DOHH2 (cell line): Measurements from ENCODE around the gene TTC17.
"Not testable (repeated sequence)": the region's sequence is repeated elsewhere in the genome, so short reads cannot be mapped to it uniquely, and the experiment has no call there.

ENCODE experiments used
- H3F3A ChIP-seq: fragments of 200-600 bp; sonication (generic), shearing (Covaris generic); 2 replicates; pipeline ENCODE4 v1.6.0; 2016; ENCODE audit warnings: antibody characterized with exemption, mild to moderate bottlenecking; ENCODE audit not compliant: control insufficient read depth, insufficient read depth
- H3K27ac ChIP-seq: fragments of 200-600 bp; sonication (generic); 2 replicates; pipeline ENCODE4 v1.5.1; 2014; ENCODE audit warnings: low read depth, mild to moderate bottlenecking, low read length, moderate library complexity
- H3K27me3 ChIP-seq: fragments of 200-600 bp; sonication (generic); 2 replicates; pipeline ENCODE4 v1.6.1; 2014; ENCODE audit warnings: mild to moderate bottlenecking, low read length, mixed read lengths; ENCODE audit not compliant: control insufficient read depth
- H3K36me3 ChIP-seq: fragments of 200-600 bp; sonication (generic); 2 replicates; pipeline ENCODE4 v1.6.1; 2014; ENCODE audit warnings: mild to moderate bottlenecking, low read length, moderate library complexity, mixed read lengths; ENCODE audit not compliant: control insufficient read depth
- H3K4me1 ChIP-seq: fragments of 200-600 bp; sonication (generic); 2 replicates; pipeline ENCODE4 v1.6.1; 2014; ENCODE audit warnings: mild to moderate bottlenecking, low read length, mixed read lengths; ENCODE audit not compliant: control insufficient read depth
- H3K4me2 ChIP-seq: fragments of 200-600 bp; sonication (generic); 2 replicates; pipeline ENCODE4 v1.6.0; 2014; ENCODE audit warnings: mild to moderate bottlenecking, low read length, moderate library complexity
- H3K4me3 ChIP-seq: fragments of 200-600 bp; sonication (generic); 2 replicates; pipeline ENCODE4 v1.5.1; 2014; ENCODE audit warnings: mild to moderate bottlenecking, low read length, mixed read lengths
- H3K79me2 ChIP-seq: fragments of 200-600 bp; sonication (generic); 2 replicates; pipeline ENCODE4 v1.6.1; 2014; ENCODE audit warnings: mild to moderate bottlenecking, low read length, mixed read lengths; ENCODE audit not compliant: control insufficient read depth
- H3K9me2 ChIP-seq: fragments of 200-600 bp; sonication (generic); replicated peaks from 2 replicates; pipeline ENCODE4 v1.6.1; 2014; ENCODE audit warnings: mild to moderate bottlenecking, low read length, mixed read lengths; ENCODE audit not compliant: control insufficient read depth
- H3K9me3 ChIP-seq: fragments of 200-600 bp; sonication (generic); 2 replicates; pipeline ENCODE4 v1.6.1; 2014; ENCODE audit warnings: antibody characterized with exemption, low read length, mixed read lengths; ENCODE audit not compliant: control insufficient read depth, insufficient read depth
- H4K20me1 ChIP-seq: fragments of 200-600 bp; sonication (generic); 2 replicates; pipeline ENCODE4 v1.6.0; 2014; ENCODE audit warnings: low read depth, mild to moderate bottlenecking, antibody characterized with exemption, low read length, moderate library complexity; ENCODE audit not compliant: control insufficient read depth, insufficient read depth
- CTCF ChIP-seq: fragments of 200-600 bp; sonication (generic); IDR thresholded peaks from one replicate; pipeline ENCODE4 v1.5.1; 2014; ENCODE audit warnings: antibody characterized with exemption, mild to moderate bottlenecking, low read depth, low read length; ENCODE audit not compliant: poor library complexity, severe bottlenecking
- EZH2phosphoT487 ChIP-seq: fragments of 200-600 bp; sonication (generic); IDR thresholded peaks from 2 replicates; pipeline ENCODE4 v1.6.1; 2017; ENCODE audit warnings: borderline replicate concordance, mild to moderate bottlenecking, antibody characterized with exemption, low read length, moderate library complexity, mixed read lengths

Gene TTC17

GRCh38 chr11:43399983-43400630, 41.4 kb downstream of the TTC17 start:
- no peaks in the 10 kb centered on the region for H3F3A ChIP-seq
- H3K27ac ChIP-seq: no peak overlapping the region
- H3K27me3 ChIP-seq: no peaks in the 10 kb centered on the region
- no peaks in the 10 kb centered on the region for H3K9me3 ChIP-seq
- H3K4me2 ChIP-seq: no peak overlapping the region
- TF ChIP-seq EZH2phosphoT487 (no peak), CTCF (no peak)
- peaks cover 85% of the 10 kb centered on the region for H3K36me3 ChIP-seq
- no peaks in the 10 kb centered on the region for H4K20me1 ChIP-seq
- no peaks in the 10 kb centered on the region for H3K9me2 ChIP-seq
- H3K4me3 ChIP-seq: no peak overlapping the region
- no peaks in the 10 kb centered on the region for H3K79me2 ChIP-seq
- H3K4me1 ChIP-seq: peaks cover 11% of the 10 kb centered on the region

GRCh38 chr11:43401252-43401651, 42.5 kb downstream of the TTC17 start:
- Histone ChIP-seq H3K27me3 (no peaks in the 10 kb centered on the region), H3K9me2 (no peaks in the 10 kb centered on the region), H3F3A (no peaks in the 10 kb centered on the region), H4K20me1 (no peaks in the 10 kb centered on the region), H3K79me2 (no peaks in the 10 kb centered on the region), H3K27ac (no peak overlapping the region), H3K4me1 (peaks cover 11% of the 10 kb centered on the region), H3K36me3 (peaks cover 93% of the 10 kb centered on the region), H3K4me3 (no peak overlapping the region), H3K9me3 (no peaks in the 10 kb centered on the region), H3K4me2 (no peak overlapping the region)
- no peak for TF ChIP-seq CTCF
- no peak for TF ChIP-seq EZH2phosphoT487

GRCh38 chr11:43401811-43402210, 43.1 kb downstream of the TTC17 start:
- peaks cover 93% of the 10 kb centered on the region for H3K36me3 ChIP-seq

GRCh38 chr11:43403357-43404231, 44.9 kb downstream of the TTC17 start:
- H3K4me3 ChIP-seq: no peak overlapping the region
- no peak for TF ChIP-seq CTCF
- TF ChIP-seq EZH2phosphoT487: no peak
- no peaks in the 10 kb centered on the region for H3K27me3 ChIP-seq
- no peak overlapping the region for H3K4me2 ChIP-seq
- H3K4me1 ChIP-seq: peaks cover 11% of the 10 kb centered on the region
- no peaks in the 10 kb centered on the region for H3K9me2 ChIP-seq
- H3K79me2 ChIP-seq: no peaks in the 10 kb centered on the region
- H3K9me3 ChIP-seq: no peaks in the 10 kb centered on the region
- no peaks in the 10 kb centered on the region for H3F3A ChIP-seq
- no peaks in the 10 kb centered on the region for H4K20me1 ChIP-seq
- H3K27ac ChIP-seq: no peak overlapping the region
- H3K36me3 ChIP-seq: peaks cover 94% of the 10 kb centered on the region

More at GRCh38 chr11:43401811-43402210, 43.1 kb downstream of the TTC17 start:
- not testable (repeated sequence) for H4K20me1 ChIP-seq, H3K79me2 ChIP-seq, H3K4me2 ChIP-seq, H3F3A ChIP-seq, H3K27me3 ChIP-seq, H3K9me3 ChIP-seq, H3K4me3 ChIP-seq, H3K9me2 ChIP-seq, H3K27ac ChIP-seq
- peaks cover 11% of the 10 kb centered on the region for H3K4me1 ChIP-seq
